Keratinocyte (primary cell): Measurements from ENCODE around the gene ETV3. TPM values are rescaled to one million over a fixed set of nuclear protein-coding genes. Genes with fewer than 3 reads are reported as not detected.

Source experiments
- DNase-seq: peaks from one replicate; pipeline ENCODE4 v3.0.0-alpha.2; 2011; ENCODE audit warnings: low read depth, missing footprints, low spot score
- FAIRE-seq: peaks from 2 replicates; lab custom pipeline; 2011; peaks lifted over from hg19 to GRCh38; lab: Jason Lieb, UNC
- H2AFZ ChIP-seq: 2 replicates; pipeline ENCODE4 v1.6.0; 2012; ENCODE audit warnings: low read length, control low read depth, inconsistent platforms; ENCODE audit not compliant: control insufficient read depth
- H3K27ac ChIP-seq: 2 replicates; pipeline ENCODE4 v1.5.1; 2011; ENCODE audit warnings: low read length; ENCODE audit not compliant: control insufficient read depth, insufficient read depth
- H3K27me3 ChIP-seq: 3 replicates; pipeline ENCODE4 v1.6.0; 2011; ENCODE audit warnings: low read length; ENCODE audit not compliant: control insufficient read depth, insufficient read depth; ENCODE audit errors: extremely low read depth
- H3K36me3 ChIP-seq, 2 experiments: 2 replicates in 1 of 2; 3 replicates in 1 of 2; pipeline ENCODE4 v1.5.1; 2011; ENCODE audit warnings: low read length in 2 of 2, mild to moderate bottlenecking in 1 of 2; ENCODE audit not compliant: control insufficient read depth in 2 of 2, insufficient read depth in 2 of 2; ENCODE audit errors: extremely low read depth in 1 of 2
- H3K4me1 ChIP-seq: 3 replicates; pipeline ENCODE4 v1.5.1; 2011; ENCODE audit warnings: low read length; ENCODE audit not compliant: control insufficient read depth, insufficient read depth; ENCODE audit errors: extremely low read depth
- H3K4me2 ChIP-seq: 3 replicates; pipeline ENCODE4 v1.6.0; 2011; ENCODE audit warnings: low read depth, low read length; ENCODE audit not compliant: control insufficient read depth, insufficient read depth; ENCODE audit errors: extremely low read depth
- H3K4me3 ChIP-seq, 3 experiments: fragments of 200-600 bp in 1 of 3; sonication (generic) in 1 of 3; 2 replicates in 2 of 3; 3 replicates in 1 of 3; pipeline ENCODE4 v1.5.1; 2011 to 2016; ENCODE audit warnings: low read length in 3 of 3, mild to moderate bottlenecking in 3 of 3, control low read depth in 2 of 3, inconsistent platforms in 1 of 3, low read depth in 1 of 3, mixed read lengths in 1 of 3, mixed run types in 1 of 3, moderate library complexity in 1 of 3; ENCODE audit not compliant: control insufficient read depth in 2 of 3, insufficient read depth in 2 of 3; ENCODE audit errors: extremely low read depth in 1 of 3
- H3K79me2 ChIP-seq: 2 replicates; pipeline ENCODE4 v1.6.0; 2012; ENCODE audit warnings: low read length; ENCODE audit not compliant: control insufficient read depth, insufficient read depth
- H3K9ac ChIP-seq: 3 replicates; pipeline ENCODE4 v1.6.0; 2011; ENCODE audit warnings: low read length; ENCODE audit not compliant: control insufficient read depth, insufficient read depth; ENCODE audit errors: extremely low read depth
- H3K9me1 ChIP-seq: 3 replicates; pipeline ENCODE4 v1.6.0; 2011; ENCODE audit warnings: low read length; ENCODE audit not compliant: control insufficient read depth, insufficient read depth; ENCODE audit errors: extremely low read depth
- H3K9me3 ChIP-seq: 2 replicates; pipeline ENCODE4 v1.5.1; 2012; ENCODE audit warnings: low read depth, low read length; ENCODE audit not compliant: control insufficient read depth
- H4K20me1 ChIP-seq: 3 replicates; pipeline ENCODE4 v1.6.0; 2011; ENCODE audit warnings: low read length; ENCODE audit not compliant: control insufficient read depth, insufficient read depth; ENCODE audit errors: extremely low read depth
- EZH2 ChIP-seq: IDR thresholded peaks from one replicate; pipeline ENCODE4 v1.6.1; 2012; ENCODE audit warnings: inconsistent platforms, mild to moderate bottlenecking, low read length, moderate library complexity
- dilution Hi-C: fragments of 300-500 bp; cut with MboI; formaldehyde crosslinking; loops from one replicate; pipeline ENCODE4 v1.7.0; 2020; ENCODE audit warnings: low sequenced_read_pairs; ENCODE audit not compliant: extremely low pct_ligation_motif_present
- polyA plus RNA-seq, 5 experiments: library from polyadenylated mRNA; depleted of rRNA in 3 of 5; stranded (reverse) in 3 of 5; stranded (forward) in 1 of 5; unstranded in 1 of 5; fragments of >200 nt; gene quantifications; 1 replicate in 1 of 5; 2 replicates in 3 of 5; 3 replicates in 1 of 5; pipeline versions ENCODE4 v1.2.1 to v1.2.3, GENCODE V29; 2011 to 2012; ENCODE audit warnings: missing spikeins in 2 of 5, low read depth in 1 of 5, low replicate concordance in 1 of 5
- TF ChIP-seq, protein P1 (sequence below), 3 experiments: IDR thresholded peaks in 1 of 3; conservative IDR thresholded peaks in 1 of 3; optimal IDR thresholded peaks in 1 of 3; 2 replicates in 2 of 3; 3 replicates in 1 of 3; pipeline versions ENCODE3 to v1.5.1; 2011; ENCODE audit warnings: low read length in 3 of 3, mild to moderate bottlenecking in 3 of 3, moderate library complexity in 2 of 3, control low read depth in 1 of 3, inconsistent platforms in 1 of 3; ENCODE audit not compliant: insufficient read depth in 2 of 3; ENCODE audit errors: extremely low read depth in 1 of 3

ETV3 gene
- polyA plus RNA-seq, 1 donor (not counting 4 experiments of a cell fraction or from before 2014, with no cell fraction given) = 22.3 TPM

DNA sequence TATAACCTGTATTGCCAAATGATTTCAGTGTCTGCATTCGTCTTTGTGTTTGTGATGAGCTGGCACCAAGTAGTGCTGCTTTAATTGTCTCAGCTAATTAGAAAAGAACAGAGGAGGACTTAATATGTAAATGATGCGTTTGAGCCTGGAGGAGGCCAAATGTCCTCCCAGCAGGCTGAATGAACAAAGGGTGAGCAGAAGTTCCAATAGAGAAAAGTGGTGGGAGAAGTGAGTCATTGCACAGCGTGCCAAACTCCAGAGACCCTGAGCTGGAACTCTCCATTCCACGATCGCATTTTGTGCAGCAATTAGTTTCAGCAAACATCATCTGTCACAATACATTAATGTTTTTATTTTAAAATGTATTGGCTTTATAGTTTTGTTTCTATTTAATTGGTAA is 56.5 kb downstream of the ETV3 start:
- H4K20me1 ChIP-seq = no peaks in the 10 kb centered on the region
- no peak for TF ChIP-seq EZH2
- TF ChIP-seq, protein P1, sequence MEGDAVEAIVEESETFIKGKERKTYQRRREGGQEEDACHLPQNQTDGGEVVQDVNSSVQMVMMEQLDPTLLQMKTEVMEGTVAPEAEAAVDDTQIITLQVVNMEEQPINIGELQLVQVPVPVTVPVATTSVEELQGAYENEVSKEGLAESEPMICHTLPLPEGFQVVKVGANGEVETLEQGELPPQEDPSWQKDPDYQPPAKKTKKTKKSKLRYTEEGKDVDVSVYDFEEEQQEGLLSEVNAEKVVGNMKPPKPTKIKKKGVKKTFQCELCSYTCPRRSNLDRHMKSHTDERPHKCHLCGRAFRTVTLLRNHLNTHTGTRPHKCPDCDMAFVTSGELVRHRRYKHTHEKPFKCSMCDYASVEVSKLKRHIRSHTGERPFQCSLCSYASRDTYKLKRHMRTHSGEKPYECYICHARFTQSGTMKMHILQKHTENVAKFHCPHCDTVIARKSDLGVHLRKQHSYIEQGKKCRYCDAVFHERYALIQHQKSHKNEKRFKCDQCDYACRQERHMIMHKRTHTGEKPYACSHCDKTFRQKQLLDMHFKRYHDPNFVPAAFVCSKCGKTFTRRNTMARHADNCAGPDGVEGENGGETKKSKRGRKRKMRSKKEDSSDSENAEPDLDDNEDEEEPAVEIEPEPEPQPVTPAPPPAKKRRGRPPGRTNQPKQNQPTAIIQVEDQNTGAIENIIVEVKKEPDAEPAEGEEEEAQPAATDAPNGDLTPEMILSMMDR (optimal IDR thresholded peaks at IDR 0.05 in 1 of 3, IDR thresholded peaks at IDR 0.05 in 1 of 3, conservative IDR thresholded peaks at IDR 0.05 in 1 of 3; ENCODE audit: extremely low read depth in 1 of 3, insufficient read depth in 2 of 3, low read length in 3 of 3) = no peak
- H3K9me1 ChIP-seq = no peaks in the 10 kb centered on the region
- H3K4me1 ChIP-seq = no peaks in the 10 kb centered on the region
- no peak overlapping the region for H3K4me3 ChIP-seq
- no peaks in the 10 kb centered on the region for H3K36me3 ChIP-seq
- no peak overlapping the region for H3K4me2 ChIP-seq
- no peak for FAIRE-seq
- H2AFZ ChIP-seq = no peak overlapping the region
- H3K9me3 ChIP-seq = no peaks in the 10 kb centered on the region
- H3K27ac ChIP-seq = no peak overlapping the region
- no peak overlapping the region for H3K9ac ChIP-seq
- dilution Hi-C loops = no loop called here
- no peak for DNase-seq
- no peaks in the 10 kb centered on the region for H3K79me2 ChIP-seq
- H3K27me3 ChIP-seq = no peaks in the 10 kb centered on the region

DNA sequence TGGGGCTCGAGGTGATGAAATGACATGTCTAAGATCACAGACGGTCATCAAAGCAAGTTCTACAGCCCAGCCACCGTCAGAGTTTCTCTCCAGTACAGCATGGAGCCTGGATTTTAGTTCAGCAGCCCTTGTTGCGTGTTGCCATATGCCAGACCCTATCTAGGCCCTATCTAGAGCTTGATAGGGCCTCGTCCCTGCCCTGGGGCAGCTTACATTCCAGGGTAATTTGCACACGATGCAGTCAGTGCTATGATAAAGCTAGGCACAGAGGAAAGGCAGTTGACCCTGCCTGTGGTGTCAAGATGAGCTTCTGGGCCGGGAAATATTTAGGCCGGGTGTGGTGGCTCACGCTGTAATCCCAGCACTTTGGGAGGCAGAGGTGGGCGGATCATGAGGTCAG is 57.5 kb downstream of the ETV3 start:
- Histone ChIP-seq H3K4me2 (no peak overlapping the region), H3K9me1 (no peaks in the 10 kb centered on the region), H2AFZ (no peak overlapping the region), H3K4me3 (no peak overlapping the region), H3K4me1 (no peaks in the 10 kb centered on the region), H3K79me2 (no peaks in the 10 kb centered on the region), H4K20me1 (no peaks in the 10 kb centered on the region), H3K9me3 (no peaks in the 10 kb centered on the region), H3K27me3 (no peaks in the 10 kb centered on the region), H3K27ac (no peak overlapping the region), H3K36me3 (no peaks in the 10 kb centered on the region), H3K9ac (no peak overlapping the region)
- dilution Hi-C loops = no loop called here
- DNase-seq = no peak
- TF ChIP-seq EZH2 = no peak
- TF ChIP-seq, protein P1 (optimal IDR thresholded peaks at IDR 0.05 in 1 of 3, IDR thresholded peaks at IDR 0.05 in 1 of 3, conservative IDR thresholded peaks at IDR 0.05 in 1 of 3; ENCODE audit: extremely low read depth in 1 of 3, insufficient read depth in 2 of 3, low read length in 3 of 3) = no peak
- FAIRE-seq = no peak
